ENCODE measurements around the gene RAX2. TPM values are rescaled to one million over a fixed set of nuclear protein-coding genes. Genes with fewer than 3 reads are reported as not detected.
"Not testable (repeated sequence)": the region's sequence is repeated elsewhere in the genome, so short reads cannot be mapped to it uniquely, and the experiment has no call there.

RAX2 gene
- total RNA-seq, 1 donor from 2014 or later: not detected

DNA sequence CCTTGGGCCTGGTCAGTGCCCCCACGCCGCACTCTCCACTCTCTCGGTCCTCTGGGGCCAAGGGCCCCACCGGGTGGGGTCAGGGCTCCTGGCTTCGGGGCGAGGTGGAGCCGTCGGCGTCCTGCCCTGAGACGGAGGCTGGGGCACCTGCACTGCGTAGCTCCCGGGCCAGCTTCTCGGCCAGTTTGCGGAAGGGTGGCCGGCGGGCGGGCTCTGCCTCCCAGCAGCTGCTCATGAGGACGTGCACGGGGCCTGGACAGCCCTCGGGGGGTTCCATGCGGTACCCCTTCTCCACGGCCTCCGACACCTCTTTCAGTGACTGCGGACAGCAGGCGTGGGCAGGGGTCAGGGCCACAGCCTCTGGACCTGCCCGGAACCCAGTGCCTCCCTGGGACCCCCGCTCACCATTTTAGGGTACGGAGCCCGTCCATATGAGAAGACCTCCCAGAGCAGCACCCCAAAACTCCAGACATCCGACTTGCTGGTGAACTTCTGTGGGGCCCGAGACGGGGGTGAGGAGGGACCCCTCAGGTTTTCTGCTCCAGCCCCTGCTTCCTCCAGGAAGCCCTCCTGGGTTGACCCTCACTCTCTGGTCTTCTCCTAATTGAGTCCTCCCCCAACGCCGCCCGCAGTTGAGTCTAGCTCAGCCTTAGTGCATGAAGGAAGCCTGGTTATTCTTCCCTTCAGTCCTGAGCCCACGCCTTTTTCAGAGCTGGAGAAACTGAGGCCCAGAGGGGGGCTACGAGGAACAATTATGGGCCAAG, 6.3 kb upstream of the RAX2 start:
- no peak for DNase-seq (ENCODE audit: low read depth in 2 of 2)

DNA sequence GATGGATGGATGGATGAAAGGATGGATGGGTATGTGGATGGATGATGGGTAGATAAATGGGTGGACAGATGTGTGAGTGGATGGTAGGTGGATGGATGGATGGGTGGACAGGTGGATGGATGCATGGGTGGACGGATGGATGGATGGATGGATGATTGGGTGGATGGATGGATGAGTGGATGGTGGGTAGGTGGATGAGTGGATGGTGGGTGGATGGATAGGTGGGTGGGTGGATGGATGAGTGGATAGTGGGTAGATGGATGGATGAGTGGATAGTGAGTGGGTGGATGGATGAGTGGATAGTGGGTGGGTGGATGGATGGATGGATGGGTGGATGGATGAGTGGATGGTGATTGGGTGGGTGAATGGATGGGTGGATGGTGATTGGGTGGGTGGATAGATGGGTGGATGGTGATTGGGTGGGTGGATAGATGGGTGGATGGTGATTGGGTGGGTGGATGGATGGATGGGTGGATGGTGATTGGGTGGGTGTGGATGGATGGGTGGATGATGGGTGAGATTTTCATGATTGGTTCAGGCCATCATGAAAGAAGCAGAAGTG, 4.5 kb upstream of the RAX2 start:
- DNase-seq (ENCODE audit: low read depth in 2 of 2): no peak

DNA sequence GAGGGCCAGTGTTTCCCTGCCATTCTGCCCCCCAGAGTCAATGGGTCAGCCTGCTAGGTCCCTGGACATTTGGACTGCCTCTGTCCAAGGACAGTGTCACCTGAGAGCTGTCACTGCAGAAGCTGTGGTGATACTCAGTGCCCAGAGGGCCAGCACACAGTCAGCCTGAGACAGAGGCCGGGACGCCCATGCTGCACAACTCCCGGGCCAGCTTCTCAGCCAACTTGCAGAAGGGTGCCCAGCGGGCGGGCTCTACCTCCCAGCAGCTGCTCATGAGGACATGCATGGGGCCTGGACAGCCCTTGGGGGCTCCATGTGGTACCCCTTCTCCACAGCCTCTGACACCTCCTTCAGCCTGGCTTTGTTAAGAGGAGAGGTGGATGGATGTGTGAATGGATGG, 3.8 kb upstream of the RAX2 start:
- no peak for DNase-seq (ENCODE audit: low read depth in 2 of 2)

DNA sequence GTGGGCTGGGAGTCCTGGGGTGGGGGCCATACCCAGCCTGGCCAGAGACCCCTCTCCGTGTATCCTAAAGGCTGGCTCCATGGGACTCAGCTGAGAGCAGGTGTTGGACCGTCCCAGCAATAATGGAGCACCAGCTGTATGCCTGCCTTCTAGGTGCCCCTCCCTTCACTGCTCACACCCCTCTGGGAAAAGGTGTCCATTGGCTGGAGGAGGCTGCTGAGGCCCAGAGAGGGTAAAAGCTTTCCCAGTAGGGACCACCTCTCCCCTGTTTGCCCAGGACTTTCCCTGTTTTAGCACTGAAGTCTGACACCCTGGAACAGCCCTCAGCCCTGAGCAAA, 3.3 kb upstream of the RAX2 start:
- DNase-seq (ENCODE audit: low read depth in 2 of 2): no peak

DNA sequence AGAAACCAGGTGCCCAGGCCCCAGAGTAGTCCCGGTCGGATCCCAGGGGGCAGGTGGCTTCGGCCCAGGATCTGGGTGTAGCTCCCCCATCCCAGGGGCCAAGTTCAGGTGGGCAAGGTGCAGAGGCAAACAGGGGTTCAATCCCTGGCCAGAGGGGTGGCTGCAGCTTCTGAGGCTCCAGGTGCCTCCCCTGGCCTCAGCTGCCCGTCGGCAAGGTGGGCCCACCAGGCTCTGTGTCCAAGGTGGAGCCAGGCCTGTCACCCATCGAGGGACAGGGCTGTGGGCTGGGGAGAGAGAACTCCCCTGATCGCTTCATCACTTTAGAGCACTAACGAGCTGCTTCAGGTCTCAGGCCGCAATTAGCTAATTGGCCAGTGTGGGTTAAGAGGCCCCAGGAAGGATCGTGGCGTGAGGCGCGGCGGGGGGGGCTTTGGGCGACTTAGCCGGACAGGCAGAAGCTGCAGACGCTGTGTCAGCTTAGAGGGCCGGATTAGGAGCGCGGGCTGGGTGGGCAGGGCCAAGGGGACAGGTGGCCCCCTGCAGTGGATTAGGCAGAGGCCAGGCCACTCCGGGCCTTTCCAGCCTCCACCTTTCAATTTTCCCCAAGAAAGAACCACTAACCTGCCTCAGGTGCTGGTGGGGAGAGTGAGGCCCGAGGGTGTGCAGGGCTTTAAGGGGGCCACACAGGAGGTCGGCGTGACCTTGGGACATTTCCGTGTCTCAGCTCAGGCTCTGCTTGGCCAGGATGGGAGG, 2.8 kb upstream of the RAX2 start:
- no peak for DNase-seq (ENCODE audit: low read depth in 2 of 2)

DNA sequence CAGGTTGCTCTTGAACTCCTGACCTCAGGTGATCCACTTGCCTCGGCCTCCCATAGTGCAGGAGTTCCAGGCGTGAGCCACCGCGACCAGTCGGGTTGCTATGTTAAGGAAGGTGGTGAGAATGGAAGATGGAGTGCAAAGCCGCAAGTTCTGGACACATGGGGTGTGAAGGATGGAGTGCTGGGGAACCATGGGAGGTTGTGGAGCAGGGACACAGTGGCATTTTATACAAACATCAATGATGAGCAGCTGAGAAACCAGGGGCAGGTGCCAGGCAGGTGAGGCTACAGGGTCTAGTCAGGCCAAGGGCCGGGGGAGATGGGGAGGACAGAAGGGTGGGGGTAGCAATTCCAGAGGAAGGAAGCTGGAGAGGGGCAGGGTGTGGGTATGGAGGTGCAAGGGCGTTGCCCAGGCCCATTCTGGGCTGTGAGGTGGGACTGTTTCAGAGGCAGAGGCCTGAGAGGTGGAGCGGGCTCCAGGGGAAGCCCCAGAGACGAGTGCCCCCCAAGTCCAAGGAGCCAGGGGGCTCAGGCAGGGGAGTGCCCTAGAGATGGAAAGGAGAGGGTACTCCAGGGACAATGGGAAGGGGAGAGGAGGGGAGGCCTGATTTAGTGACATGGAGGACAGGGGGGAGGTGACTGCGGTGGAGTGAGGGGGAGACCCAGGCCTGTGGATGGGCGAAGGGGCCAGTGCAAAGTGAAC, 1.9 kb upstream of the RAX2 start:
- DNase-seq (ENCODE audit: low read depth in 2 of 2): no peak

DNA sequence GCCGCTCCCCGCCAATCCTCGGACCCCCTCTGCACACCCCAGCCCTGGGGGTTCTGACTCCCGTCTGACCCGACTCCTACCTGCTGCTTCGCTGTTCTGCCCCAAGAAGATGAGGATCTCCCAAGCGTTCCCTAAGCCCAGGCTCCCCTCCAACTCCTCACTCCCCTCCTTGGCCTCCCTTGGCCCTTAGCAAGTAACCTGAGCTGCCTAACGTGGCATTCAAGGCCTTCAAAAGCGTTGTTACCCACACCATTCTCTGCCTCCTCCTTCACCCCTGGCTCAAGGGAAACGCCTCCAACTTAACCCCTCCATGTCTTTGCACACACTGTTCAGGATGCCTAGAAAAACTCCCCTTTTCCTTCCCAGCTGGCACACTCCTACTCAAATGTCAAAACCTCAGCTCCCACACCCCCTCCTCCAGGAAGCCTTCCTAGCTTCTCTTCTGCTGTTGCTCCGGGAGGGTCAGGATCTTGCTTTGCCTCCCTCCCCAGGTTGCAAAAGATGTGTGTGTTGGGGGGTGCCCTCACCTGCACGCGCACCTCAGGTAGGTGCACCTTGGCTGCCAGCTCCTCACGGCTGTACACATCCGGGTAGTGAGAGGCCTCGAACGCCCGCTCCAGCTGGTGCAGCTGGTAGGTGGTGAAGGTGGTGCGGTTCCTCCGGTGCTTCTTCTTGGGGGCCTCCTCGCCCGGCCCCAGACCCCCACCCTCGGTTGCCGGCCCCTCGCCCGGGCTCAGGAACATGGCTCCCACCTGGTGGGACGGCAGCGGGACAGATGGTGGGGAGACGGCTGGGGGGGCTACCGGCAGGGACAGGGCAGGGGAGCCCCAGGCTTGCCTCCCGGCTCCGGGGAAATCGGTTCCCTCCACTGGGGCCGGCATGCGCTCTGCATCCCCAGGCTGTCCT, 775 bp downstream of the RAX2 start:
- no peak for DNase-seq (ENCODE audit: low read depth in 2 of 2)

DNA sequence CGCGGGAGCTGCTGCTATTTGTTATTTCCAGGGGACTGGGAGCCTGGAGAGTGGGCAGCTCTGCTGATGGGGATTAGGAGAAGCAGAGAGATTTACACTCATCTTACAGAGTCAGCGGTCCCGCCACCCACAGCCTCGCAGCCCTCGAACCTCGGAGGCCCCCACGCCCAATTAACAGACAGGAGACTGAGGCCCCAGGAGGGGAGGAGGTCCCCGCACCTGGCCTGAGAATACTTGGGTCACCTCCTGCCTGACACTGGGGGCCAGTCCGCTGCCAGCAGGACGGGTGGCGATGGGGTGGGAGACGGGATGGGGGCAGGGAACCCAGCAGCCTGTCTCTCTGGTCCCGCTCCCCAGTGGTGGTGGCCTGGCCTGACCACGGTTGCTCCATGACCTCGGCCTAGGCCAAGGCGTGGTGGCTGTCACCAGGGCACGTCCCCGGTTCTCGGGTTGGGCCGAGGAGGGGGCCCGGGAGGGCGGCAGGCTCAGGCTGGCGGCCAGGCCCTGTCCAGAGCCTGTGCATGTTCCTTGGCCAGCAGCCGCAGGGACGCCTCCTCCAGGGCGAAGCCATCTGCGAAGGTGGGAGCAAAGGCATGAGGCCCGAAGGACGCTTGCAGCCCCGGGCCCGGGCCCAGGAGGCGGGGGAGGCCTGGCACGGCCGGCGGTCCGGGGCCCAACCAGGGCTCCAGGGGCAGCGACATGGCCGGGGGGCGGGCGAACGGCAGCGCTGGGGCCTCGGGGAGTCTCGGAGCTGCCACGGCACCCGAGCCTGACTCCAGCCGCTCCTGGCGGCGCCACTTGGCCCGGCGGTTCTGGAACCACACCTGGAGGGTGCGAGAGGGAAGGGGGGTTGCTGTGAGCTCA, 1.7 kb downstream of the RAX2 start:
- no peak for DNase-seq (ENCODE audit: low read depth in 2 of 2)

DNA sequence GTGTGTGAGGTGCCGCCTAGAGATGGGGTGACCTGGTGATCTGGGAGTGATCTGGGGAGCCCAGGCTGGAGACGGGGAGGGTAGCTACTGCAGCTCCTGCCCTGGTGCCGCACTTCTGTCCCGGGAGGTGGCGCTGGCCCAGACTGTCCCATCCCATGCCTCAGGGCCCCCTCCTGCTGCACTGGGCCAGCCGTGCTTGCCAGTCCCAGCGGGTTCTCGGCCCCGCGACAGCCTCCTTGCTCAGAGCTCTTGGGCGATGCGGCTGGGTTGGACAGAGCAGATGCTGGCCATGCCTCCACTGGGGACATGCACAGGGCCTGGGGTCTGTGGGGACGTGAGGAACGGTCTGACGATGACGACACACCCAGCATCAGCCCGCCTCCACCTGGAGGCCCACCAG, 2.5 kb downstream of the RAX2 start:
- no peak for DNase-seq (ENCODE audit: low read depth in 2 of 2)

DNA sequence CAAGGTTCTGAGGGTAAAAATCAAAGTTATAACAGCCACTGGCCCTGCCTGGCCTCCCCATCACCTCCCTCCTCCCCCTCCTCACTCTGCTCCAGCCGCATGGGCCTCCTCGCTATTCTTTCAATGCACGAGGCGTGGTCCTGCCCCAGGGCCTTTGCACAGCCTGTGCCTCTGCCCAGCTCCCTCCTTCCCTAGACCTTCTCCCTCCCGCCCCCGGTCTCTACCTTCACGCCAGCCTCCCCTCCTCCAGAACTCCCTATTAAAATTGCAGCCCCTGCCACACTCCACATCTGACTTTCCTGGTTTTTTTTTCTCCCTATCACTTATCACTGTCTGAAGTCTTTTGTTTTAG, 3.3 kb downstream of the RAX2 start:
- no peak for DNase-seq (ENCODE audit: low read depth in 2 of 2)

DNA sequence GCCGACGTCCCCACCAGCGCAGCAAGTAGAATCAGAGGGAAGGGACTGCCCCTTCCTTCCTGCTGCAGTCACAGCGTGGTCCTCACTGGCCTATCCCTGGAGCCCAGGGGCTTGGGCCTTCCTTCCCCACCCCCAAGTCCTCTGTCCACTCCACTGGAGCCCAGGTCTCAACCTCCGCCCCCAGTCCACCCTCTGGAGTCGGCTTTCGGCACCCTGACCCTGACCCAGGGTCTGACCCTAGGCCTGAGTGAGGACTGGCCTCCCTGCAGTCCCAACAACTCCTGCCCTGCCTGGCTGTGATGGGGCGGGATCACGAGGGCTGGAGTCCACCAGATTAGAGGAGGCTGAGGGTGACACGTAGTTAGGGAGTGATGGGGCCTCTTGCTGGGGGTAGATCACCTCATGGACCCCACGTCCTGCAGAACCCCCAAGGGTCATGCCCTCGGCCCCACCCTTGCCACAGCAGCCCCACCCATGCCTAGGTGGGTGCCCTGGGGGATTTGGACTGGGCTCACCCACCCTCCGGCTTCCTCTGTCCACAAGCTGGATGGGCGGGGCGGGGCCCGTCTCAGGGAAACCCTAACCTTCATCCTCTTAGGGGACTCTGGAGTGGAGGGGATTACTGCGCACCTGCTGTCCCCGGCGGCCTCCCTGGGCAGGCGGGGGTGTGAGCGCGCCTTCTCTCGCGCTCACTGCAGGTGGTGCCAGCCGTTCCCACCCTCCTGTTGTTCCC, 3.8 kb downstream of the RAX2 start:
- DNase-seq (ENCODE audit: low read depth in 2 of 2): peak in 1 of 2 donors; percentile 22

DNA sequence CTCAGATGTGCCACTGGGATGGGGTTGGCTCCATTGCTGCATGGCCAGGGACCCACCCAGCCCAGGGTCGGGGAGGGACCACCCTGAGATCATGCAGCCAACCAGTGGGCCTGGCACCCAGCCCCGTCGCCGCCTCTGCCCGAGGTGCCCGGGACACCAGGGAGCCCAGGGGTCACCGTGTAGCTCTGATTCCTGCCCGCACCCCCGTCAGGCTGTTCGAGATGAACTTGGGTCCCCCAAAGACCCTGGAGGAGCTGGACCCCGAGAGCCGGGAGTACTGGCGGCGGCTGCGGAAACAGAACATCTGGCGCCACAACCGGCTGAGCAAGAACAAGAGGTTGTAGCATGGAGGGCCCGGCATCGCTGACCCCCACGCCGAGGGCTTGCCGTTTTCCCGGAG, 5.0 kb downstream of the RAX2 start:
- no peak for DNase-seq (ENCODE audit: low read depth in 2 of 2)

DNA sequence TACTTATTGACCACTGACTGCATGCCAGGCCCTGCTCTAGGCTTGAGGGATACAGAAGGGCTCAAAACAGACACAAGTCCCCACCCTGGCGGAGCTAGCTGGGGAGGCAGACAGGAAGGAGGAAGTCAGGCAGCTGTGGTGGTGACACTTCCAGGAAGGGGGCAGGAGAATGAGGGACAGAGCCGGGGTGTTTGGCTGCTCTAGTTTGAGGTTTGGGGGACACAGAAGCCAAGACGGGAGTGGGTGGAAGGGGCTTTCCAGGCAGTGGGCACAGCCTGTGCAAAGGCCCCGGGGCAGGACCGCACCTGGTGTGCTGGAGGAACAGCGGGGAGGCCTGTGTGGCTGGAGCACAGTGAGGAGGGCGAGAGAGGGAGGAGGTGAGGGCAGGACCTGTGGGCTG, 5.5 kb downstream of the RAX2 start:
- DNase-seq (ENCODE audit: low read depth in 2 of 2): no peak

DNA sequence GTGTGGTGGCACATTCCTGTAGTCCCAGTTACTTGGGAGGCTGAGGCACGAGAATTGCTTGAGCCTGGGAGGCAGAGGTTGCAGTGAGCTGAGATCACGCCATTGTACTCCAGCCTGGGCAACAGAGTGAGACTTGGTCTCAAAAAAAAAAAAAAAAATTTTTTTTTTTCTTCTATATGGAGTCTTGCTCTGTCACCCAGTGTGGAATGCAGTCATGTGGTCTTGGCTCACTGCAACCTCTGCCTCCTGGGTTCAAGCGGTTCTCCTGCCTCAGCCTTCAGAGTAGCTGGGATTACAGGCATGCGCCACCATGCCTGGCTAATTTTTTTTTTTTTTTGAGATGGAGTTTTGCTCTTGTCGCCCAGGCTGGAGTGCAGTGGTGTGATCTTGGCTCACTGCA, 6.3 kb downstream of the RAX2 start:
- DNase-seq (ENCODE audit: low read depth in 2 of 2): not testable (repeated sequence)

DNA sequence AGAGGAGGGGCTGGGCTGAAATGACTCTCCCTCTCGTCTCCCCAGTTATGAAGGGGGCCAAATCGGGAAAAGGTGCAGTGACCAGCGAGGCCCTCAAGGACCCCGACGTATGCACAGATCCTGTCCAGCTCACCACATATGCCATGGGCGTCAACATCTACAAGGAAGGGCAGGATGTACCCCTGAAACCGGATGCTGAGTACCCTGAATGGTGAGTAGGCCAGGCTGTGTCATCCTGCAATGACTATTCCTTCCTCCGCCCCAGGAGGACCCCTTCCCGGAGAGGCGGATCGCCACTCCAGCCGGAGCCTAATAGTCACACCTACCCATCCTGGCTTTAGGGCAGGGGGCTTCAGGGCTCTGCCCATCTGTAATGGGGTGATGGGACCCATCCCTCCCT, 6.9 kb downstream of the RAX2 start:
- peak in 1 of 2 donors; percentile 46 for DNase-seq (ENCODE audit: low read depth in 2 of 2)

DNA sequence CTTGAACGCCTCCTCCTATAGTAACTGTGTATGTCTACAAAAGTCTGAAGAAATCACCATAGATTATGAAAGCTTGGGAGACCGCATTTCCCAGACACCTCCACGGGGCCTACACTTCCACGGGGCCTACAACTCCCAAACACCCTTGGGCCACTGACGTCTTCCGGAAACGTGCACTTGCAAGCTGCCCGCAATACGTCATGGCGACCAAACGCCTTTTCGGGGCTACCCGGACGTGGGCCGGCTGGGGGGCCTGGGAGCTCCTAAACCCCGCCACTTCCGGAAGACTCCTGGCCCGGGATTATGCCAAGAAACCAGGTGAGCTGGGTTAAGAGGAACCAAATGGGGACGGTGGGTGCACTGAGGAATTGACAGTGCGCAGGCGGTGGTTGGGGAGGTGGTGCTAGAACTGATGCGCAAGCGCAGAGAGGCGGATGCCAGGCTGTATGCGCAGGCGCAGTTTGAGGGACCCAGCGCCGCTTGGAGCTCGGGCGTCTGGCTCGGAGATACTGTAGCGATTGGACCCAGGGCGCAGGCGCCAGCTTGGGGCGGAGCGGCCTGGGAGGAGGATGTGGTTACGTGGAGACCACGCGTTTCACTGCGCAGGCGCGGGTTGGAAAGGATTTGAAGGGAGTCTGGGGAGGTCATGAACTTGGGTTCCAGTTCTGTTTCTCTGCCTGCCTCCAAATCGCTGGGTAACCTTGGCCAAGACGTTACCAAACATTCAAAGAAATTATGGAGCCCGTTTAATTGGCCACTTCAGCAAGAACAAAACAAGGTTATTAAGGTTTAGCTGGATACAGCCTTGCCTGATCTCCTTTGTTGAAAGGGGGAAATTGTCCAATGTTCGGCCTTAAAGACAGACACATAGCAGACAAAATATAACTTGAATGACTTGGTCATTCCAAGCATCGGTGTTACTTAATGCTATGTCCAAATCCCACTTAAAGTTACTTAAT, 9.2 kb downstream of the RAX2 start, which contains the start of gene MRPL54:
Gene MRPL54, plus strand, starts transcription at position 182 of the 959 bp plus-strand sequence. Its CDS starts 19 bp downstream, at position 201.
- peak; percentile 96 to 98 for DNase-seq (ENCODE audit: low read depth in 2 of 2)

DNA sequence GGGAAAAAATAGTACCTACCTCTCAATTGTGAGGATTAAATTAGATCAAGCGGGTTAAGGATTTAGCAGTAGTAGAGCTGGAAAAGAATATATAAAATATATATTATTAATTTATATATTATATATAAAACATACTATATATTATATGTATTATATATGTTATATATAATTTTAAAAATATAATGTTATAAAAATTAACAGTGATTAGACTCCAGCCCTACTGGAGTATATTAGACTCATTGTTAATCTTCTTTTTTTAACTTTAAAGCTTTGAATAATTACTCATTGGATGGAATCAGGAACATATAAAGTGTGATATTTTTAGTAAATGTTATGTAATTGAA, 9.9 kb downstream of the RAX2 start:
- DNase-seq (ENCODE audit: low read depth in 2 of 2): no peak

DNA sequence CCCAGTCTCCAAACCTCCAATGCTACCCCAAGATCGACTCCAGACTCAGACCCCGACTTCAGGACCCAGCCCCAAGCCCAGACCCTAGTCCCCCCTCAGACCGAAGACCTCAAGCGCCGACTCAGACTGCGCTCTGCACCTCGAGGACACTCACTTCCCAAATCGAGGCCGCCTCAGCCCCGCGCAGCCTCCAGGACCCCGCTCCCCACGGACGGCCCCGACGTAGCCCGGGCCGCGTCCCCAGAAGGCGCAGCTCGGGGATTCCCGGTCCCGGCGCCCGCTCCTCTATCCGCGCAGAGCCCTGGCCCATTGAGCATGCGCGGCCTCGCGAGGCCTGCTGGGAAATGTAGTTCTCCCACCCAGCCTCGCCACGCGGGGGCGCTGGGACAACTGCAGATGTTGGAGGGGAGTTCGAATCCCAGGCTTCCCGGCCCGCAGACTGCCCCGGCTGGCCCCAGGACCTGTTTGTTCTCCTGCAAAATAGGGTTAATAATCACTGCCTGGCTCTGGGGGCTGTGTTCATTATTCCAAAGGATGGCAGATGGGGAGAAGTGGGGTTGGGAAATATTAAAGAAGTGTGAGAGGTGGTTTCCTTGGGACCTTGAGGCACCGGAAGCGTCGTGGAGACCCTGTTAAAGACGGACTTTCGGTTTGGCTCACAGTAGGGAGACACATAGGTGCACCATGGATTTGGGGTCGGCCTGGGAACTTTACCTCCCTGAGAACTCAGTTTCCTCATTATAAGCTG, 10.5 kb downstream of the RAX2 start, which contains the start of gene APBA3:
Gene APBA3, minus strand, starts transcription at position 311 of the 748 bp plus-strand sequence. CDS start 1,428 bp downstream, outside the sequence.
- peak; percentile 79 to 90 for DNase-seq (ENCODE audit: low read depth in 2 of 2)

All from dermis microvascular lymphatic vessel endothelial cell (primary cell).